HEK293T (cell line): ENCODE results near the gene TMED10.
"Not testable (repeated sequence)": the region's sequence is repeated elsewhere in the genome, so short reads cannot be mapped to it uniquely, and the experiment has no call there.

Experiments
- ARNT ChIP-seq: fragments of 450-650 bp; IDR thresholded peaks from 2 replicates; pipeline ENCODE4 v1.6.1; 2017; ENCODE audit warnings: mild to moderate bottlenecking
- BHLHE40 ChIP-seq: fragments of 450-650 bp; IDR thresholded peaks from 2 replicates; pipeline ENCODE4 v1.6.1; 2016; ENCODE audit warnings: mild to moderate bottlenecking, moderate library complexity, borderline replicate concordance
- ELF4 ChIP-seq: fragments of 450-650 bp; IDR thresholded peaks from 2 replicates; pipeline ENCODE4 v1.6.1; 2017; ENCODE audit warnings: antibody characterized with exemption
- FOXA1 ChIP-seq: fragments of 450-650 bp; IDR thresholded peaks from 2 replicates; pipeline ENCODE4 v1.6.1; 2016; ENCODE audit warnings: mild to moderate bottlenecking
- FOXK2 ChIP-seq: fragments of 450-650 bp; IDR thresholded peaks from 2 replicates; pipeline ENCODE4 v1.6.1; 2016; ENCODE audit warnings: mild to moderate bottlenecking
- HDGF ChIP-seq: fragments of 450-650 bp; IDR thresholded peaks from 2 replicates; pipeline ENCODE4 v1.6.1; 2017; ENCODE audit warnings: antibody characterized with exemption, borderline replicate concordance
- L3MBTL2 ChIP-seq: fragments of 450-650 bp; conservative IDR thresholded peaks from 2 replicates; pipeline ENCODE4 v1.6.1; 2016; ENCODE audit warnings: mild to moderate bottlenecking
- LEF1 ChIP-seq: fragments of 450-650 bp; IDR thresholded peaks from 2 replicates; pipeline ENCODE4 v1.6.1; 2017; ENCODE audit warnings: mild to moderate bottlenecking, borderline replicate concordance
- NFRKB ChIP-seq: fragments of 450-650 bp; IDR thresholded peaks from 2 replicates; pipeline ENCODE4 v1.6.1; 2016; ENCODE audit warnings: mild to moderate bottlenecking, moderate library complexity
- PKNOX1 ChIP-seq: fragments of 450-650 bp; IDR thresholded peaks from 2 replicates; pipeline ENCODE4 v1.6.1; 2016
- SP1 ChIP-seq: fragments of 450-650 bp; IDR thresholded peaks from 2 replicates; pipeline ENCODE4 v1.6.1; 2017
- SUZ12 ChIP-seq: fragments of 450-650 bp; IDR thresholded peaks from 2 replicates; pipeline ENCODE4 v1.6.1; 2016; ENCODE audit warnings: mild to moderate bottlenecking
- ZNF384 ChIP-seq: fragments of 450-650 bp; IDR thresholded peaks from 2 replicates; pipeline ENCODE4 v1.6.1; 2016

GRCh38 chr14:75182163-75182562 lies 5.8 kb upstream of the TMED10 start:
- TF ChIP-seq PKNOX1, FOXA1, ZNF384, SUZ12, SP1, ELF4, LEF1, BHLHE40, NFRKB, L3MBTL2, FOXK2, HDGF, ARNT: not testable (repeated sequence)
